Mesenteric fat pad (tissue), 1 donor: ENCODE data around the gene STIM1. TPM values are rescaled to one million over a fixed set of nuclear protein-coding genes. Genes with fewer than 3 reads are reported as not detected.
"Not testable (repeated sequence)": the region's sequence is repeated elsewhere in the genome, so short reads cannot be mapped to it uniquely, and the experiment has no call there.

ENCODE experiments used
- DNase-seq: peaks from one replicate; pipeline ENCODE4 v3.0.0-alpha.2; 2020; ENCODE audit warnings: low spot score
- long read RNA-seq: library from polyadenylated mRNA; unstranded; transcript quantifications from one replicate; pipeline ENCODE4 v2.0.0, GENCODE V29; 2020
- total RNA-seq: library from RNA; stranded (reverse); fragmentation: NEBNext Ultra II Directional; extraction: Animal tissue kit (Norgen Biotek cat#: 25700); gene quantifications from one replicate; pipeline ENCODE4 v1.2.1, GENCODE V29; 2021
- donor health status: DM: yes; HTN: yes; CAD: no.

STIM1 gene
- 125 TPM for total RNA-seq
- long read RNA-seq, full-length matches to known transcripts = 12 of 134 reads
- long read RNA-seq, partial matches to known transcripts = 62 of 134 reads
- long read RNA-seq, other reads (novel, unspliced or antisense) = 60 of 134 reads

DNA sequence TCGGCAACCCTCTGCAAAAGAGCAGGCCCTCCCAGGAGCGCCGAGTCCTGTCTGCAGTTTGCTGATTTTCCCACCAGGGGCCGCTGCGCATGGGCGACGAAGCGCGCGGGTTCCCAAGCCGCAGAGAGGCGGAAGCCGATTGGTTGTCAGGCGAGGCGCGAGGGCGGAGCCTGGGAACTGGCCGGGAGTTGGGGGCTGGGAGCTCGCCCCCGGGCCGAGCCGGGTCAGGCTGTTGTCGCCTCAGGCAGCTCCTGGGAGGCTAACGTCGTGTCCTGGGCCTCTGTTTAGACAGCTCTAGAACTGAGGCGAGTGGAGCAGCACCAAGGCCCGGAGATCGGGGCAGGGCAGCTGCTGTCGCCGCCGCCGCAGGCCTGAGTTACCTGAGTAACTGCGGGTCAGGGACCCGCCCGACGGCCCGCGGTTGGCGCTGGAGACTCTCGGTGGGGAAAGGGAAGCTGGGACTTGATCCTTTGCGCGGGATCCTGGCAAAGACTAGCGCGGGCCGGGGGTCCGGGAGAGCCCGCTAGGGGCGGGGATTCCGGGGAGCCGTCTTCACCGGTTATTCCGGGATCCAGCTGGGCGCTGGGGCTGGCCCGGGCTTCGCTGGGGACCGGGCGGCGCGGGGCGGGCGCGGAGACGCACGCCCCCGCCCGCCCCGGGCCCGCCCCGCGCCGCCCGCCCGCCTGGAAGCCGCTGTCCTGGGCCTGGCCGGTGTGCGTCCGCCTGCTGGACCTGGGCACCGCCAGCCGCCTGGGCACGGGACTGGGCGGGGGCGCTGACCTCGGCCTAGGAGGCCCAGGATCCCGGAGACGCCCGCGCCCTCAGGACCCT lies at the start of gene STIM1:
STIM1 (plus strand) TSS at position 688 of the 831 bp plus-strand sequence. CDS start 607 bp downstream, outside the sequence.
- peak; percentile 99 for DNase-seq

DNA sequence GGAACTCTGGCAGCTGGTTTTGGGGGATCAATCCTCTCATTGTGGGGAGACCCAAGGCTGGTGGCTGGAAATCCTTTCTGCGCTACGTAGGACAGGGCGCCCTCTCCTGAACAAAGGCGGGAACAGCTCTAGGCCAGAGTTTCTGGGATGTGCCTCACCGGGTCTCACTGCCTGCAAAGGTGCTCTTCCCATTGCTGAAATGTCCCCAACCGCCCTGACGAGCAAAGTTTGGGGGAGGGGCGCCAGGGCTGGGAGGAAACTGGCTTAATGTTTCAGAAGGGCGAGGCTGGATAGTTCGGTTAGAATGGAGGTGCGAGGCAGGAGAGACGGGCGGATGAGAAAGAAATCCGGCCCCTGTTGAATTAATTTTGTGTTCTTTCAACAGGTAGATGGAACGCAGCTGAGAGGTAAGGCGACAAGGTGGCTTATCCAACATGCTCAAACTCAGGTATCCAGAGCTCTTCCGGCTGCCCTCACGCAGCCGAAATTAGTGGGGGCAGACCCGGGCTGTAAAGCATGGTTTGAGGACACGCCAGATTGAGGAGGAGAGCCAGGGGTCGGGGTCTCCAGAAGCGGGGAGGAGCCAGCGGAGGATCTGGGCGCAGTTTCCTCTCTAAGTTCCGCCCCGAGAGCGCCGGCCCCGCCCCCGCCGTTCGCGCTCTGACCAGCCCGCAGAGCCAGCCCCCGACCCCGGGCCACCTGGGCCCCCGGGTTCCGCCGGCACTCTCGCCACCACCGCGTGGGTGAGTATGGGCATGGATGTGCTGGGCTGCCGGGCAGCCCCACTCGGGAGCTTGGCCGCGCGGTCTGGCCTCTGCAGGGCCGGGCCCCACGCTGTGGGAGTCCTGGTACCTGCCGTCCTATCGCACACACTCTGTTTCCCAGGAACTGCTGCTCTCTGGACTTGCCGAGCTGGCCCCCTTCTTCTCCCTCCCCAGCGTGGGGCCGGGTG lies 47.3 kb upstream of the STIM1 start, which contains the start of gene PGAP2:
PGAP2 (plus strand) TSS at position 652 of the 952 bp plus-strand sequence. CDS start 2,700 bp downstream, outside the sequence.
- DNase-seq = no peak

- no peak for DNase-seq
Observed at GRCh38 chr11:3808861-3809623, 46.4 kb upstream of the STIM1 start.

GRCh38 chr11:3809624-3809928 lies 45.9 kb upstream of the STIM1 start:
- DNase-seq = no peak

DNA sequence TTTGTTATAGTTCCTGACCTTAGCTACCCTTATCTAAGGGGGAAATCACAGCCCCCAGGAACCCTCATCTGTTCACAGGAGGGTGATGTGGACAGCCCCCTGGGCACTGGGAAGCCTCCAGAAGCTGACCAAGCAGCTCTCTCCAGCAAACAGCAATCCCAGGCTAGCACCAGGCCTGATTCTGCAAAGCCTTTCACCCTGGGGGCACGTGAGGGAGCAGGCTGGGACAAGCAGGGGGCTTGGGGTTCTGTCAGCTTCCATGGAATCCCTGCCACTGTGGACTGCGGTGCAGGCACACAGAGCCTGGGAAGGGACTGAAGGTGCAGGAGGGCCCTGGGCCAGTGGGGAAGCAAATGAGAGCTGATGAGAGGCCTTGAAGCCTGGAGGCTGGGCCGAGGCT lies 45.0 kb upstream of the STIM1 start:
- no peak for DNase-seq

GRCh38 chr11:3810951-3811350 lies 44.5 kb upstream of the STIM1 start:
- DNase-seq = no peak

GRCh38 chr11:3814832-3815231 lies 40.6 kb upstream of the STIM1 start:
- not testable (repeated sequence) for DNase-seq

DNA sequence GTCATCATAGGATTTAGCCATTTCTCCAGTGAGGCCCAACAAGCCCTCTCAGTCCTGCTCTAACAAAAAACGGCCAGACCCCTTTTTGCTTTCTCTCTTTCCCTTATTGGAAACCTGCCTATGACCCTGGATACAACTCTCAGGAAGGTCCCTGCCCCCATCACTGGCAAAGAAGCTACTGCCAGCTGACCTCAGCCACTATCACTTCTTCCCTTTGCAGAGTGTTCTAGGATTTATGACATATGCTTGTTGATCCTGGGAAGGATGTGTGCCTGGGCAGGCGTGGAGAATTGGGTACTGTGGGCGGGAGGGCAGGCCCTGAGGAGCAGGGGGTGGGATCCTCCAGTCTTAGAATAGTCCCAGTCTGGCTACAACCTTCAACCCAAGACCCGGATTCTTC lies 39.6 kb upstream of the STIM1 start:
- no peak for DNase-seq

DNA sequence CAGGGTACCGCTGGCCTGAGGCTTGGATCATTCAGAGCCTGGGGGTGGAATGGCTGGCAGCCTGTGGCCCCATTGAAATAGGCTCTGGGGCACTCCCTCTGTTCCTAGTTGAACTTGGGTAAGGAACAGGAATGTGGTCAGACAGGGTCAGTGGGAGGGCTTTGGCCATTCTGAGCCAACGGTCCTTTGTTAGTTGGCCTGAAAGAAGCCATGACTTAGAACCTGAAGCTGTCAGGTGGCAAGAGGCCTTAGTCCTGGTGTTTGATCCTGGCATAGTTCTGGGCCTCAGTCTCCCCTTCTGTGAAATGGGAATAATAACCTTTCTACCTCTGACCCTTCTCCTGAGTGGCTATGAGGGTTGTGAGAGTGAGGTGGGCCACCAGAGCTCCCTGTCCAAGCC lies 38.8 kb upstream of the STIM1 start:
- no peak for DNase-seq

DNA sequence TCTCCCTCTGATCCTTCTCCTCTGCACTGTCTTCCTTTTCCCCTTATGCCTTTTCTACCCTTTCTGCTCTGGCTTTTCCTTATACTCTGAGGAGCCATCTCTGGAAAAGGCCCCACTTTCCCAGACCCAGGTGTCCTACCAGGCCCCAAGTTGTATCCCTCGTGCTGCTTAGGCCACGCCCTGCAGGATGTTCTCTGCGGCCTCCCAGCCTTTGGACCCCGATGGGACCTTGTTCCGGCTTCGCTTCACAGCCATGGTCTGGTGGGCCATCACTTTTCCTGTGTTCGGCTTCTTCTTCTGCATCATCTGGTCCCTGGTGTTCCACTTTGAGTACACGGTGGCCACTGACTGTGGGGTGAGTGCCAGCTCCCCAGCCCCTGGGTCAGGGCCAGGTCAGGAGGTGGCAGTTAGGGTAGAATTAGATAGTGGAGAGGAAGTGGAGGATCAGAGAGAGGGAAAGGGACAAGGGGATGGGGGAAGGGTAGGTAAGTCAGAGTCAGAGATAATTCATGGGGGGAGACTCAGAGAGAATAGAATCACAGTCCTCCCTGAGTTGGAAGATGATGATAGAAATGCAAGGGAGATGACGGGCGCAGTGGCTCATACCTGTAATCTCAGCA lies 38.2 kb upstream of the STIM1 start:
- no peak for DNase-seq

- DNase-seq = no peak
Observed at GRCh38 chr11:3820971-3821370, 34.5 kb upstream of the STIM1 start.

- DNase-seq = no peak
Observed at GRCh38 chr11:3822312-3822711, 33.2 kb upstream of the STIM1 start.

DNA sequence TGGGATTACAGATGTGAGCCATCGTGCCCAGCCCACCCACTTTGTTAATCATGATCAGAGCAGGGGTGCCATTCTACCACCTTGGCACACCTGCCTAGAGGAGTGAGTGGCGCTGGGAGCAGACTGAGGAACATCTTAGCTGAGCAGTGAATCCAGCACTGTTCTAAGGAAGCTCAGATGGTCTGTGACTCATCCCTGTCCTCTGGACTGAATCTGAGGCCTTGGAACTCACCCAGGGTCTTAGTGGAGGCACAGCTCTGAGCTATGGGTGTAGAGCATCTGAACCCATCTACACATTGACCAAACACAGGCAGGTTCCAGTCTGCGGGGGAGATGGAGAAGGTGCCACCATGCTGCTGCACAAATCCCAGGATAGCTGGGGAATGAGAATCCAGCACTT lies 32.2 kb upstream of the STIM1 start:
- no peak for DNase-seq

DNA sequence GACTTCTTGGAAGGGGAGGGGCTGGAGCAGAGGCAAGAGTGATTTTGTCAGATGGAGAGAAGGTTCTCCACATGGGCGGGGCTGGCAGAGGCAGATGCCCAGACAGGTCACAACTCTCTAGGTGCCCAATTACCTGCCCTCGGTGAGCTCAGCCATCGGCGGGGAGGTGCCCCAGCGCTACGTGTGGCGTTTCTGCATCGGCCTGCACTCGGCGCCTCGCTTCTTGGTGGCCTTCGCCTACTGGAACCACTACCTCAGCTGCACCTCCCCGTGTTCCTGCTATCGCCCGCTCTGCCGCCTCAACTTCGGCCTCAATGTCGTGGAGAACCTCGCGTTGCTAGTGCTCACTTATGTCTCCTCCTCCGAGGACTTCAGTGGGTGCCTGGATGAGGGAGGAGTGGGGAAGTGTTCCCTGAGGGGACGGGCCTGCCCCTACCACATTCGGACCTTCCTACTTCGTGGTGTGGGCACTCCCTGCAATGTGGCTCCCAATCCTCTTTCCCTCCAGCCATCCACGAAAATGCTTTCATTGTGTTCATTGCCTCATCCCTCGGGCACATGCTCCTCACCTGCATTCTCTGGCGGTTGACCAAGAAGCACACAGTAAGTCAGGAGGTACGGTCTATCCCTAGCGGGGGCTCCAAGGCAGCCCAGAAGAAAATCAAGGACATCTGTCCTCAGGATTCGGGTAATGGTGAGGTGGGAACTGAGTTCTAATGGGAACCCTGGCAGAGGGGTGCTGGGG lies 31.5 kb upstream of the STIM1 start:
- no peak for DNase-seq

DNA sequence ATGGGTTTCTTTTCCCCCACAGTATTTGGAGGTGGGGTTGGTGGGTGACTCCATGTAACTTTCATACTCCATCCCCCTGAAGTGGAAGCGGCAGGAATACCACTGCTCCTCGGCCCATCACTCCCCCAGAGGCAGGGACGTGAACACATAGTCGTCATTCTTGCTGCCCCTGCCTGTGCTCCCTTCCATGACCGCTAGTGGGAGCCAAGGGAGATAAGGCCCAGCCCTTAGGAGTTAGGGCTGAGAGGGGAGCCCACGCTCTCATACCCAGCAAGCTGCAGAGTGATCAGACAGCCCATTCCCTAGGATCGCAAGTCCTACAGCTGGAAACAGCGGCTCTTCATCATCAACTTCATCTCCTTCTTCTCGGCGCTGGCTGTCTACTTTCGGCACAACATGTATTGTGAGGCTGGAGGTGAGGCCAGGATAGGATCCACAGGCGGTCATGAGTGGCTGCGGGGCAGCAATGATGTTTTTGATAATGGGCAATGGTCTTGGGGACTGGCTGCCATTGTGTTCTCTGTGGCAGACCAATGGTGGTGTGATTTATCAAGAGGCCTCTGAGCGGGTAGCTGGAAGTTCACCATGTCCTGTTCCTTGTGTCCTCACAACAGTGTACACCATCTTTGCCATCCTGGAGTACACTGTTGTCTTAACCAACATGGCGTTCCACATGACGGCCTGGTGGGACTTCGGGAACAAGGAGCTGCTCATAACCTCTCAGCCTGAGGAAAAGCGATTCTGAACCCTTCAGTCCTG lies 30.6 kb upstream of the STIM1 start:
- DNase-seq = no peak

- DNase-seq = no peak
Observed at GRCh38 chr11:3825473-3826154, 29.9 kb upstream of the STIM1 start.

DNA sequence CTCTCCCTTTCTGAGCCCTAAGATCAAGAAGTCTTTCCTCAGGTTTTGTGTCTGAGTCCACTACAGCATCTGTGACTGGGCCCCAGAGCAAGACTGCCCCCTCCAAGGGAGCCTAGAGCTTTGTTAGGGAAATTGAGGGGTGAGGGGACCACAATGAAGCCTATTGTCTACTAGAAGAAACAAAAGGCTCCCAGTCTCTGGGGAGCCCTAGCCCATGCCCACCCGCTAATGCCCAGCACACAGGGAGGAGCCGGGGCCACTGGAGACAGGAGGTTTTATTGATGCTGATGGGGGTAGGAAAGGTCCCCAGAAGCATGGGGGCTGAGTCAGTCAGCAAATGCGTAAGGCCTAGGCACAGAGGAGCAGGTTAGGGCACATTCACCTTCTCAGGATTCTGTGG lies 28.7 kb upstream of the STIM1 start:
- no peak for DNase-seq

GRCh38 chr11:3827434-3828186 lies 27.9 kb upstream of the STIM1 start:
- DNase-seq = no peak
